Caco-2 (cell line): ENCODE results near the gene KDM6B. TPM values are rescaled to one million over a fixed set of nuclear protein-coding genes. Genes with fewer than 3 reads are reported as not detected.

Source experiments
- BruUV-seq: library from RNA; stranded (reverse); fragments of 400-500 nt; replicated peaks from 2 replicates; lab custom pipeline; 2021; lab: Mats Ljungman, UMichigan
- CTCF ChIA-PET: fragments of 300-600 bp; sonication (Branson Sonifier 250); formaldehyde crosslinking; loops from one replicate; lab custom pipeline; 2022; ENCODE audit warnings: antibody characterized with exemption; lab: Charles Lee
- POLR2A ChIA-PET: fragments of 300-600 bp; sonication (Branson Sonifier 250); formaldehyde crosslinking; loops from one replicate; lab custom pipeline; 2022; ENCODE audit warnings: antibody characterized with exemption; lab: Charles Lee
- DNase-seq, 2 experiments: peaks; one replicate each; pipeline versions ENCODE4 v3.0.0 to v3.0.0-alpha.2; 2020 to 2022
- H3K27me3 ChIP-seq: replicated peaks from 2 replicates; pipeline ENCODE4 v1.6.0; 2011; ENCODE audit warnings: low read length; ENCODE audit not compliant: control insufficient read depth, insufficient read depth
- H3K36me3 ChIP-seq: 2 replicates; pipeline ENCODE4 v1.5.1; 2011; ENCODE audit warnings: low read length; ENCODE audit not compliant: control insufficient read depth, insufficient read depth
- H3K4me1 ChIP-seq: fragments of 250-450 bp; sonication (Bioruptor Pico); 2 replicates; pipeline ENCODE4 v1.5.1; 2020; ENCODE audit warnings: mild to moderate bottlenecking
- H3K4me3 ChIP-seq: 2 replicates; pipeline ENCODE4 v1.5.1; 2011; ENCODE audit warnings: low read depth, mild to moderate bottlenecking, control low read depth, low read length
- H3K9me3 ChIP-seq: fragments of 250-450 bp; sonication (Bioruptor Pico); 2 replicates; pipeline ENCODE4 v1.5.1; 2020; ENCODE audit warnings: mild to moderate bottlenecking, moderate library complexity
- H3K27ac Mint-ChIP-seq: one replicate; pipeline ENCODE4 v1.8.0; 2022; ENCODE audit warnings: mixed read lengths; ENCODE audit not compliant: unreplicated experiment
- H3K27me3 Mint-ChIP-seq: one replicate; pipeline ENCODE4 v1.8.0; 2022; ENCODE audit warnings: mixed read lengths; ENCODE audit not compliant: insufficient read depth, unreplicated experiment
- H3K36me3 Mint-ChIP-seq: one replicate; pipeline ENCODE4 v1.8.0; 2022; ENCODE audit warnings: mild to moderate bottlenecking, mixed read lengths; ENCODE audit not compliant: insufficient read depth, unreplicated experiment
- H3K4me1 Mint-ChIP-seq: one replicate; pipeline ENCODE4 v1.8.0; 2022; ENCODE audit warnings: low read depth, mixed read lengths; ENCODE audit not compliant: unreplicated experiment
- H3K4me3 Mint-ChIP-seq: one replicate; pipeline ENCODE4 v1.8.0; 2022; ENCODE audit warnings: mild to moderate bottlenecking, moderate library complexity, mixed read lengths; ENCODE audit not compliant: unreplicated experiment
- H3K9me3 Mint-ChIP-seq: one replicate; pipeline ENCODE4 v1.8.0; 2022; ENCODE audit warnings: mixed read lengths; ENCODE audit not compliant: unreplicated experiment
- intact Hi-C: fragments of 100-400 bp; cut with micrococcal nuclease; formaldehyde crosslinking; loops from one replicate; pipeline ENCODE4 v1.10.0; 2022; ENCODE audit not compliant: unreplicated experiment
- total RNA-seq: library from RNA; stranded (reverse); gene quantifications from 2 replicates; pipeline ENCODE4 v1.2.3, GENCODE V29; 2022
- TF ChIP-seq, protein P1 (sequence below), 2 experiments: fragments of 200-600 bp in 1 of 2; IDR thresholded peaks; 1 replicate in 1 of 2; 2 replicates in 1 of 2; pipeline versions ENCODE4 v1.5.1 to v1.8.0; 2011 to 2022; ENCODE audit warnings: antibody characterized with exemption in 1 of 2, control low read depth in 1 of 2, inconsistent platforms in 1 of 2, low read depth in 1 of 2, low read length in 1 of 2, mild to moderate bottlenecking in 1 of 2, moderate library complexity in 1 of 2; ENCODE audit not compliant: insufficient read depth in 1 of 2, severe bottlenecking in 1 of 2, unreplicated experiment in 1 of 2

Gene KDM6B
- total RNA-seq, 1 experiment from 2014 or later: 27.9 TPM

DNA sequence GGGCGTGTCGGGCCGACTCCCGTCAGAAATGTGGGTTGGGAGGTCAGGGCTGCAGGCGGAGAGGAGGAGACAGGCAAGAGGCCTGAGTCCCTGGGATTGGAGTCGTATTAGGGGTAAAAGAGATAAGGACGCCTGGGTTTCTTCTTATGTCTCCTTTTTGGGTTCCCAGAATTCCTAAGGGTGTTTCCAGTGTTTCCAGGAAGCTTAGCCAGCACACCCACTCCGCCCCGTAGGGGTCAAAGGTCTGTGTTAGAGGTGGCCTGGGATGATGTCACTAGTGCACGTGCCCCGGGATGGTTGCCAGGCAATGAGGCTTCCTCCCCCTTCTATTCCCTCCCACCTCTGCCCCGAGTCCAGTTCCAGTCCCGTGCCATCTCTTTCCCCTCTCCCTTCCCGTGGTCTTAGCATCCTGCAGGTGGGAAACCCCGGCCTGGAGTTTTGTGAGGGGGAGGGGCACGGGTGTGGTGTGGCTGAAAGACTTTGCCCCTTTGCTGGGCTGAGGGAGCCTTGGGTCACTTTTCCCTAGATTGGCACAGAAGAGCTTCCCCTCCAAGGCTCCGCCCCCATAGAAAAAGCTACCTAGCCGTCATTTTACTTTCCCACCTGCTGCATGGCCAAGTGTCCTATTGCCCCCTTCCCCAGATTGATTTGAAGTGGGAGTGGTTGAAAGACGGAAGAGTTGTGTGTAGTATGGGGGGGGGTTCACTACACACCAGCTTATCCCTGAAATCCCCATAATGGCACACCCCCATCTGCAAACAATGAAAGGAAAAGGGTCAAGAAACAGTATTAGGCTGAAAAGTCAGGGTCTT lies 2.8 kb downstream of the KDM6B start:
- ChIA-PET CTCF (interaction anchor here (0.7 to 1.3 kb wide), 4 partner anchors 20 to 120 kb away, joined by 3 to 11 read pairs (median 4); partner anchors contain the start of genes CYB5D1, DNAH2 and NAA38), POLR2A (interaction anchor here (0.5 to 1.3 kb wide), 7 partner anchors 8 to 433 kb away, joined by 3 to 14 read pairs (median 4); partner anchors contain the start of genes ATP1B2, CYB5D1, NAA38 and TMEM256)
- H3K27me3 ChIP-seq: no peaks in the 10 kb centered on the region
- DNase-seq: peak; percentile 95 to 98
- peak overlapping the region; percentile 82 for H3K4me3 ChIP-seq
- Mint-ChIP-seq H3K9me3 (no peaks in the 10 kb centered on the region), H3K27ac (peak overlapping the region; percentile 99), H3K36me3 (peaks cover 46% of the 10 kb centered on the region), H3K4me3 (peak overlapping the region; percentile 98), H3K27me3 (no peaks in the 10 kb centered on the region), H3K4me1 (peaks cover 29% of the 10 kb centered on the region)
- H3K4me1 ChIP-seq: peaks cover 35% of the 10 kb centered on the region
- no TSS peak for BruUV-seq
- TF ChIP-seq, protein P1, sequence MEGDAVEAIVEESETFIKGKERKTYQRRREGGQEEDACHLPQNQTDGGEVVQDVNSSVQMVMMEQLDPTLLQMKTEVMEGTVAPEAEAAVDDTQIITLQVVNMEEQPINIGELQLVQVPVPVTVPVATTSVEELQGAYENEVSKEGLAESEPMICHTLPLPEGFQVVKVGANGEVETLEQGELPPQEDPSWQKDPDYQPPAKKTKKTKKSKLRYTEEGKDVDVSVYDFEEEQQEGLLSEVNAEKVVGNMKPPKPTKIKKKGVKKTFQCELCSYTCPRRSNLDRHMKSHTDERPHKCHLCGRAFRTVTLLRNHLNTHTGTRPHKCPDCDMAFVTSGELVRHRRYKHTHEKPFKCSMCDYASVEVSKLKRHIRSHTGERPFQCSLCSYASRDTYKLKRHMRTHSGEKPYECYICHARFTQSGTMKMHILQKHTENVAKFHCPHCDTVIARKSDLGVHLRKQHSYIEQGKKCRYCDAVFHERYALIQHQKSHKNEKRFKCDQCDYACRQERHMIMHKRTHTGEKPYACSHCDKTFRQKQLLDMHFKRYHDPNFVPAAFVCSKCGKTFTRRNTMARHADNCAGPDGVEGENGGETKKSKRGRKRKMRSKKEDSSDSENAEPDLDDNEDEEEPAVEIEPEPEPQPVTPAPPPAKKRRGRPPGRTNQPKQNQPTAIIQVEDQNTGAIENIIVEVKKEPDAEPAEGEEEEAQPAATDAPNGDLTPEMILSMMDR (IDR thresholded peaks at IDR 0.05; ENCODE audit: insufficient read depth in 1 of 2, low read depth in 1 of 2, low read length in 1 of 2, severe bottlenecking in 1 of 2, unreplicated experiment in 1 of 2): no peak
- intact Hi-C loops: loop anchor here (5.0 kb wide), 1 partner anchor 220 kb away; no protein-coding TSS in a partner anchor
- no peaks in the 10 kb centered on the region for H3K9me3 ChIP-seq
- H3K36me3 ChIP-seq: no peaks in the 10 kb centered on the region

DNA sequence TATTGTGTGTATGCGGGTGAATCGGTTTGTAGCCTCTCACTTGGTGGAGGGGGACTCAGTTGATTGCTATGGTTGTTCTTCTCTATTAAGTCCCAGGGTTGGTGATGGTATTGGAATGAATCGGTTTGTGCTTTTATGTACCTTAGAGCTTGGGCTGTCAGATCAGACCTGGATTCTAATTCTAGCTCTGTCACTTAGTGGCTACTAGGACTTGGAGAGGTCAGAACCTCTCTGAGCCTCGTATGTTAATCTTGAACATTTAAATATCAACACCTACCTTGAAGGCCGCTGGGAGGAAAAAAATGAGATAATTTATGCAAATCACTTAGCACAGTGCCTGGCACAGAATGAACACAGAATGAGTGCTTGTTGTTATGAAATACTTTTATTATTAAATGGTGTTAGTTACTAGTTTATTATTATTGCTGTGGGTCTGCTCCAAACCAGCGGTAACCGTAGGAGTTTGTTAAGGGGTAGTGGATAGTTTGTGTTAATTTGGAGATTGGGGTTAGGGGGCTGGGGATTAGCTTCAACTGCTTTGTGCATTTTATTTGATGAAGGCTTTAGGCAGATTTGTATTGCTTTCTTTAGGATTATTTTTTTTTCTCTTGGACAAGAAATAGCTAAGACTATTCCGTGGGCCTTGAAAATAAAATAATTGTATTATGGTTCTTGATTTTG lies 3.5 kb downstream of the KDM6B start:
- Mint-ChIP-seq H3K4me1 (peaks cover 29% of the 10 kb centered on the region), H3K4me3 (peak overlapping the region; percentile 98), H3K27me3 (no peaks in the 10 kb centered on the region), H3K9me3 (no peaks in the 10 kb centered on the region), H3K36me3 (peaks cover 54% of the 10 kb centered on the region), H3K27ac (peak overlapping the region; percentile 99)
- H3K27me3 ChIP-seq: no peaks in the 10 kb centered on the region
- DNase-seq: no peak
- H3K4me1 ChIP-seq: peaks cover 35% of the 10 kb centered on the region
- ChIA-PET POLR2A (interaction anchor here (0.6 to 1.3 kb wide), 4 partner anchors 20 to 187 kb away, joined by 3 to 14 read pairs (median 4); partner anchors contain the start of genes ATP1B2, CYB5D1, NAA38 and TP53), CTCF (interaction anchor here (1.0 to 1.3 kb wide), 3 partner anchors 20 to 121 kb away, joined by 3 to 11 read pairs (median 4); partner anchors contain the start of genes CYB5D1, DNAH2 and NAA38)
- TF ChIP-seq, protein P1 (IDR thresholded peaks at IDR 0.05; ENCODE audit: insufficient read depth in 1 of 2, low read depth in 1 of 2, low read length in 1 of 2, severe bottlenecking in 1 of 2, unreplicated experiment in 1 of 2): no peak
- intact Hi-C loops: loop anchor here (5.0 kb wide), 1 partner anchor 220 kb away; no protein-coding TSS in a partner anchor
- no peaks in the 10 kb centered on the region for H3K9me3 ChIP-seq
- BruUV-seq: no TSS peak
- H3K36me3 ChIP-seq: no peaks in the 10 kb centered on the region
- H3K4me3 ChIP-seq: peak overlapping the region; percentile 34
